Measurements from ENCODE around the gene DPYD.
"Not testable (repeated sequence)": the region's sequence is repeated elsewhere in the genome, so short reads cannot be mapped to it uniquely, and the experiment has no call there.

Gene DPYD

DNA sequence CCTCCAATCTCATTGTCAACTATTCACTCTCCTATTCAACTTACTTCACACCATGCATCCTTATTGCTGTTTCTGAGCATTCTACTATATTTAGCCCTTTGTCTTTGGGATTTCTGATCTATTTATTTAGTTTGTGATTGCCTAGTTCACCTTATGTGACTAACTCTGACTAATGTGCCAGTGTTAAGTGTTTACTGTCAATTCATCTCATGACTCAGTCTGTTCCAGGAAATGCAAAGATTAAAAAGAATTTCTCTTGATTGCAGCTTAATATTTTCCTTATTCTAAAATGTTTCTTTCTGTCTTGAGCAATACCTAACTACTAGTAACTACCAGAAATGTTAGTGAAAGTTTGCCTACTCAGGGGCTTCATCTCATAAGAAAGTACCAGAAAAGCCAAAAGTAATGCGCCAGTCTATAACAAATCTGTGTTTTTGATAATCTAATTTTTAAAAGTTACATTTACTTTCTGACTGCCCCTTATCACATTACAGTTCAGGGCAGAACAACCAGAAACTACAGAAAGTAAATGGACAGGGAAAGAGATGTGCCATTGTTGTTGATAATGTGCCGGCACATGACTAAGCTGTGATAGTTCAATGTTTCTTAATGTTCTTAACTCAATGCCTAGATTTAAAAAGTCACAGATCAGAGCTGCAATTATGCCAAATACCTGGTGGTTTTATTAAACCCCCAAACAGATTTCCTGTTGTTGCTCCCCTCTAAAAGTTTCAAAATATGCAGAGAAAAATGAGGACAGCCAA, 642.8 kb downstream of the DPYD start:
- no peak for DNase-seq (ENCODE audit: low spot score)

DNA sequence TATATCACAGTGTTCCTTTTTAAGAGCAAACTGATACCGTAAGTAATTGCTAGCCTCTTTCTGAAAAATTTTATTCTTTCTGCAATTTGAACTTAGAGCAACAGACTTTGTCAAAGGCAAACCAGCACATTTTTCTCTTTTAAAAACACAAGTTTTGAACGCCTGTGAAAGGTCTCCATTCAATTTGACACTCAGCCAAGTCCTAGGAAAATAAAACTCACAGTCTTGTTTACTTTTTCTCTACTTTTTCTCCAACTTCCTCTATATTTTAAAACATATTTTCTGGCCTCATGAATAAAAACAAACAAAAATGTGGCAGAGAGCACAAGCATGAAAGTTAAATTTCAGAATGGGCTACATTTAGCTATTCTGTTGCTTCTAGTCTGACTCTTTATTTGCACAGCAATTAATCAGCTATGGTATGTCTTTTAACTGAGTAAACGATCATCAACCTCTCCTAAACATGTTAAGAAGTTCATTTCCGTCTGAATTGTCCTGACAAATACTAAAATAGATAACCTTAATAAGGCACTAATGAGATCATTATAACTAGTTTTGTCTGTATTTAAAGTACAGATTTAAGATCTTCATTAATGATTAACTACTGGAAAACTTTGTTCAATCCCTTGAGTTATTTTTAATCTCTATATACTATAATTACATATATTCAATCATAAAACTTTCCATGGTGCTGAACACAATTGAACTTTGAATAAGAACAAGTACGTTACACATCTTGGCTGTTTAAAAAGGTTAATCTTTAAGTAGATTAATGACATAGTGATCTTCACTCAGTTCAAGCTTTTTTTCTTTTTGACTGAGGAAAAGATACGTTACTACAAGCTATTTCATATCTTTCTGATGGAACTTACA, 648.7 kb downstream of the DPYD start:
- no peak for DNase-seq (ENCODE audit: low spot score)

DNA sequence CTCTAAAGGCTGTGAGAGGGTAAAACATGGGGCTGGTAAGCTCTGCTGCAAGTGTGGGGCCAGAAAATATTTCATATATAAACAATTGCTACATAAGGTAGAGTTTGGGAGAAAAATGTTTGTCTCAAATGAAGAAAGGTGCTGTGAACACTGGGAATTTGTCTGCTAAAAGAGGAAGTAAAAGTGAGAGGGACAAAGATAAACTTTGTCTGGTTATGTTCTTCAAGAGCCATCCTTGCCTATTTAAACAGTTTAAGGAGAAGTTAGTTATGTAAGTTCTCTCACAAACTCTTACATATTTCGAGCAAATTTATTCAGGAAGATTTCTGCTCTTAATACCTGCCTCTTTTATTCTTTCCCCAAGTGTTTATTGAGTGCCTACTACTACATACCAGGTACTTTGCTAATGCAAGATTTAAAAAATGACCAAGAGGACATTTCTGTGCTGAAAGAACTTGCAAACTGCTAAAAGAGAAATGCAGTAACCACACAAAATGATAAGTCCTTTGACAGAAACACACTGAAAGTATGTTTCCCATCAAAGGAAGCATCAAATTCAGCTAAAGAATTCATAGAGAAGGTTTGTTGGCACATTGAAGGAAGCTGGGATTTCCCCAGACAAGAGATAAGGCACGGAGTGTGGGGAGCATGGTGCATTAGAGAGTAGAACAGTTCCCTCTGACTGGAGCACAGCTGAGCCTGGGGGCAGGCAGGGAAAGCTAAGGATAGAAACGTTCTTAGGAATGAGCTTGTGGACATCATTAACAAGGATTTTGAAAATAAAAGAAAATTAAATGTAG, 650.1 kb downstream of the DPYD start:
- DNase-seq (ENCODE audit: low spot score) = no peak

DNA sequence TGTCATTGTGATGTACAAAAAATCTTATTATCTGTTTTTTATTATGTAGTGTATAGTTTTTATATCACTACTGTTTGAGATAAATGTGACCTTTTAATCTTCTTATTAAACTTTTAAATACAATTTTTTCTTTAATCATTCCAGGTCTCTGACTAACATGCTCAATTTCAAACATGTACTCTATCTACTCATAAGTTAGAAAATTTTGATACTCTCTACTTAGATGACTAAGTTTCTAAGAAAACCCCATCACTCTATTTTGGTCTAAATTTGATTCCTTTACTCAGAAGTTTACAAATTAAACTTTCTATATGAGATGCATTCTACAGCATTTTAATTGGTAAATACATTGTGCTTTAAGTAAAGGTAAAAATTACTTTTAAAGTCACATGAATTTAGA, 655.2 kb downstream of the DPYD start:
- no peak for DNase-seq (ENCODE audit: low spot score)

DNA sequence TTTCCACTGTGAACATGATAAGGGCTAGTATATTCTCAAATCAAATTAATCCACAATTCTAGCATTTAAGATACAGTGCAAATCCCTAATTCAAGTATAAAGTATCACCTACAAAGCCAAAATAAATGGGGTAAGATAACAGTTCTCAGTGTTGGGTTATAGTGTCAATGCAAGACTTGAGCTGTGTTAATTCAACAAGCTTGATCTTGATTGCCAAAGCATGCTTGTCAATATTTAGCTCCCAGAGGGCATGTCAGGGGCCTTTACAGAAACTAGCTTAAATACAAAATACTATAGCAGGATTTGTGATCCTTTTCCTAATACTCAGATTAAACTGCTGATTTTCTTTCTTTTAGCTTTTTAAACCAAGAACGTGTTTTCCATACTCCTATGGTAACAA, 658.0 kb downstream of the DPYD start:
- DNase-seq (ENCODE audit: low spot score) = no peak

- DNase-seq (ENCODE audit: low spot score) = no peak
Observed at GRCh38 chr1:97258597-97258996, 662.2 kb downstream of the DPYD start.

GRCh38 chr1:97254731-97255463, 665.9 kb downstream of the DPYD start:
- no peak for DNase-seq (ENCODE audit: low spot score)

GRCh38 chr1:97252925-97253324, 667.9 kb downstream of the DPYD start:
- no peak for DNase-seq (ENCODE audit: low spot score)

GRCh38 chr1:97252076-97252475, 668.8 kb downstream of the DPYD start:
- DNase-seq (ENCODE audit: low spot score) = no peak

- DNase-seq (ENCODE audit: low spot score) = no peak
Observed at GRCh38 chr1:97247196-97247595, 673.6 kb downstream of the DPYD start.

GRCh38 chr1:97245682-97246081, 675.2 kb downstream of the DPYD start:
- no peak for DNase-seq (ENCODE audit: low spot score)

DNA sequence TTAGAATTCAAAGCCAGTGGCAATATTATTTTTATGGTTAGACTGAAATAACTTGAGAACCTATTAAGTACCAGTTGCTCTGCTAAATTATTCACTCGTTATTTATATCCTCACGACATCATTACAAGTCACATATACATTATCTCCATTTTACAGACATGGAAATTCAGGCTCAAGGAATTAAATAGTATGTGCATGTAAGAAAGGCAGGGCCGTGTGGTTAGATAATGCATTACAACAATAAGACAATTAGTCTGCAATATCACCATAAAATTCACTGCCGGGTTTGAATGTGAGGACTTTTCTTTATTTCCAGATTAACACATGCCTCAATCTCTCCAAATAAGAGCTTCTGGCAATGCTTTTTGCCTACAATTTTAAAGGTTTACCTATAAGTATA, 675.8 kb downstream of the DPYD start:
- no peak for DNase-seq (ENCODE audit: low spot score)

- DNase-seq (ENCODE audit: low spot score) = no peak
Observed at GRCh38 chr1:97243973-97244560, 676.8 kb downstream of the DPYD start.

DNA sequence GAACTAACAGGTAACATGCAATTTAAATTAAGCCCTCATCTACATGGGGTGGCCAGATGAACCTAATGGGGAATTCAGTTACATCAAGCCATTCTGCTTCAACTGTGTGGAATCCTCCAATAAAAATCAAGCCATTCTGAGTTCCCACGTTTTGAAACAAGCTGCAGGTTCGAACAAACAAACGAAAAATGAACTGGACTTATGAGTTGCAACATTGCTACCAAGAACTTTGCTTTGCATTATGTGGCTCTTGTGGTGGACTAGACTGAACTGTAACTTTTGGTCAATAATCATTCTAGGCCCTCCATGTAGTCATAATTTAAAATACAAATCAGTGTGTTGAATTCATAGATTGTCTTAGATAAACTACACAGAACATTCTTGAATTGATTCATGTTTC, 682.0 kb downstream of the DPYD start:
- no peak for DNase-seq (ENCODE audit: low spot score)

DNA sequence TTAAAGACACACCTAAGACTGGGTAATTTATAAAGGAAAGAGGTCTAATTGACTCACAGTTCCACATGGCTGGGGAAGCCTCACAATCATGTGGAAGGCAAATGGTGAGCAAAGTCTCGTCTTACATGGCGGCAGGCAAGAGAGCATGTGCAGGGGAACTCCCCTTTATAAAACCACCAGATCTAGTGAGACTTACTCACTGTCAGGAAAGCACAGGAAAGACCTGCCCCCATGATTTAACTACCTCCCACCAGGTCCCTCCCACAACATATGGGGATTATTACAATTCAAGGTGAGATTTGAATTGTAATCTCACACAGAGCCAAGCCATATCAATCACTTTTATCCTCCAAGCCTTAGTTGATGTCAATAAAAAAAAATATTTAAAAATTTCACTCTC, 689.5 kb downstream of the DPYD start:
- not testable (repeated sequence) for DNase-seq (ENCODE audit: low spot score)

DNA sequence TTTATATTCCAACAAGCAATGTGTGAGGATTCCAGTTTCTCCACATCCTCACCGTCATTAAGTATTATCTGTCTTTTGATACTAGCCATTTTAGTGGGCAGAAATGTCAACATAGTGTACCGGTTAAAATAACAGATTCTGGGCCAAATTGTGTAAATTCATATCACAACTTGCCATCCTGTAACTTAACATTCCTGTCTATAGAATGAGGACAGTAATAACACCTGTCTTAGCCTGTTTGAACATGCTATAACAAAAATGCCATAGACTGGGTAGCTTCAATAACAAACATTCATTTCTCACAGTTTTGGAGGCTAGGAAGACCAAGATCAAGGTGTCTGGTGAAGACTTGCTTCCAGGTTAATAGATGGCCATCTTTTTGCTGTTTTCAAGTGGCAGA, 708.2 kb downstream of the DPYD start:
- DNase-seq (ENCODE audit: low spot score) = no peak

GRCh38 chr1:97210307-97210706, 710.5 kb downstream of the DPYD start:
- no peak for DNase-seq (ENCODE audit: low spot score)

DNA sequence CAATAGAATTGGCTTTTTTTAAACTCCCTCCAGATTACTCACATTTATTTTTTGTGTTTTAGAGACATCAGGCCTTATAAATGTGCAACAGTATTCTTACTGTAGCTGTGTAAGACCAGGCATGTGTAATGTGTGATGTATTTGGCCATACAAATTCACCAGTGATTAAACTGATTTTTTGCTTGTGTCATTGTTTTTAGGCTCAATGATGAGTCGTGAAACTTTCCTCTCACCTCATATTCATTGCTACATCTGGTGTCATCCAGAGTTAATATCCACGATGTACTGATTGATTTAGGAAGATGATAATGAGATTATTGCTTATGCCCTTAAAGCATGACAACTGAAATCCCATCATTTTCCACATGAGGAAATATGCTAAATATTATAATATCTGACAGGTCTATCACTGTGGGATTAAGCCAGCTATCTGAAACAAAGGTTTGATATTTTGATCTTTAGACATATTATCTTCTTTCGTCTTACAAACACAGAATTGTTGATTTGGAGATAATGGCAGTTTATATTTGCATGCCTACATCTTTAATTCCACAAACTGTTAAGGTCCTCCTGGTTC, 711.4 kb downstream of the DPYD start:
- no peak for DNase-seq (ENCODE audit: low spot score)

DNA sequence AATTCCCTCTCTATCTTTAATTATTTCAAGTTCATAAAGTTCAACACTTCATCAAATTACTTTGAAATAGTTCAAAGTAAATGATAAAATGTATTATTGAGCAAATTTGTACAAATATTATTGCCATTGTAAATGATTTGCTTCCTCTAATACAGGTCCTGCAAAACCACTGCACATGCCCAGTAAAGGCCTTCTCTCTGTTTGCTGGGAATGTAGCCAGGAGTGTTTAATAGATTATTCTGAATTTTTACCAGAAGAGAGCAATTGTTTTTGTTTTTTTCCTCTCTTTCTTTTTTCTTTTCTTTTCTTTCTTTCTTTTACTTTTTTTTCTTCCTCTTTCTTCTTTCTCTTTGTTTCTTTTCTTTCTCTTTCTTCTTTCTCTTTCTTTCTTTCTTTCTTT, 713.0 kb downstream of the DPYD start:
- DNase-seq (ENCODE audit: low spot score) = no peak

DNA sequence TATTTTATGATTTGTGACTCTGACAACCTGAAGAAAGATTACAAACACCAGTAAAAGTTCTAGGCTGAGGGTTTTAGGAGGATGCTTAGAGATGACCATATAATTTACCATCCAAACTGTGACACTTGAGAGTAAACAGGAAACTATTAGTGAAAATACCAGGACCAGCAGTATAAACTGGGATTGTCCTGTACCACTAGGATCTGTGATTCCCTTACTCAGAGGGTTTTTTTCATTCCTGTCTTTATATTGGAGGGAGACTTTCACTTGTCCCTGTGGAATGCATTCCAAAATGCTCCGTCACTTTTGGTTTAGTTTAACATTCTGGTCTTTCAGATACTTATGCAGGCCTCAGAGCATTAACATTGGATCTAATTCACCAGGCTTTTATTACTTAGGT, 716.4 kb downstream of the DPYD start:
- DNase-seq (ENCODE audit: low spot score) = no peak
